Endodermal cell (in vitro differentiated cells): Measurements from ENCODE around the gene SULT1C4. TPM values are rescaled to one million over a fixed set of nuclear protein-coding genes. Genes with fewer than 3 reads are reported as not detected.

Experiments
- DNase-seq: peaks from one replicate; pipeline ENCODE4 v3.0.0-alpha.2; 2017
- H3K27ac ChIP-seq: 2 replicates; pipeline ENCODE4 v1.5.1; 2013; ENCODE audit warnings: mild to moderate bottlenecking, low read depth, low read length, moderate library complexity
- H3K27me3 ChIP-seq: 2 replicates; pipeline ENCODE4 v1.6.1; 2013; ENCODE audit warnings: mild to moderate bottlenecking, low read length, moderate library complexity; ENCODE audit not compliant: insufficient read depth, control insufficient read depth, poor library complexity, severe bottlenecking
- H3K36me3 ChIP-seq: 2 replicates; pipeline ENCODE4 v1.7.0; 2013; ENCODE audit warnings: mild to moderate bottlenecking, low read length, moderate library complexity; ENCODE audit not compliant: control insufficient read depth, insufficient read depth
- H3K4me1 ChIP-seq: one replicate; pipeline ENCODE4 v1.7.0; 2013; ENCODE audit warnings: low read length; ENCODE audit not compliant: control insufficient read depth, insufficient read depth
- H3K4me3 ChIP-seq: 2 replicates; pipeline ENCODE4 v1.5.1; 2013; ENCODE audit warnings: mild to moderate bottlenecking, low read length, moderate library complexity
- H3K9ac ChIP-seq: 2 replicates; pipeline ENCODE4 v1.6.1; 2013; ENCODE audit warnings: mild to moderate bottlenecking, low read length, moderate library complexity; ENCODE audit not compliant: poor library complexity, severe bottlenecking; ENCODE audit errors: extremely low read depth
- H3K9me3 ChIP-seq: 2 replicates; pipeline ENCODE4 v1.6.1; 2013; ENCODE audit warnings: mild to moderate bottlenecking, low read length, moderate library complexity; ENCODE audit not compliant: control insufficient read depth
- H3K27ac Mint-ChIP-seq: 2 replicates; pipeline ENCODE4 v1.8.0; 2020; ENCODE audit warnings: mixed read lengths
- H3K27me3 Mint-ChIP-seq: 2 replicates; pipeline ENCODE4 v1.8.0; 2021; ENCODE audit warnings: mild to moderate bottlenecking, mixed read lengths; ENCODE audit not compliant: insufficient read depth
- H3K36me3 Mint-ChIP-seq: 2 replicates; pipeline ENCODE4 v1.8.0; 2020; ENCODE audit warnings: low read depth, mixed read lengths
- H3K4me1 Mint-ChIP-seq: 2 replicates; pipeline ENCODE4 v1.8.0; 2020; ENCODE audit warnings: mixed read lengths
- H3K4me3 Mint-ChIP-seq: 2 replicates; pipeline ENCODE4 v1.8.0; 2020; ENCODE audit warnings: mild to moderate bottlenecking, moderate library complexity, mixed read lengths
- H3K9me3 Mint-ChIP-seq: 2 replicates; pipeline ENCODE4 v1.8.0; 2020; ENCODE audit warnings: mild to moderate bottlenecking, mixed read lengths
- WGBS, 2 experiments: methylation state at CpG; one replicate each; pipeline versions ENCODE4 v1.1.5 to v1.1.7; 2013; ENCODE audit warnings: missing lambda C conversion rate in 2 of 2, mixed read lengths in 1 of 2; ENCODE audit not compliant: insufficient coverage in 1 of 2, insufficient read length in 1 of 2; 5-methylcytosine and 5-hydroxymethylcytosine counted together
- total RNA-seq, 2 donors: library from RNA; stranded (reverse); fragmentation: NEBNext Ultra II Directional in 1 of 2; extraction: Animal tissue kit (Norgen Biotek cat#: 25700) in 1 of 2; gene quantifications; 2 replicates in 1 of 2; 3 replicates in 1 of 2; pipeline ENCODE4 v1.2.1, GENCODE V29; 2021
- TF ChIP-seq, protein P1 (sequence below): fragments of 200-600 bp; sonication (generic); conservative IDR thresholded peaks from 2 replicates; pipeline ENCODE4 v1.5.0; 2021; ENCODE audit warnings: antibody characterized with exemption, mild to moderate bottlenecking

SULT1C4 gene
- total RNA-seq, 2 donors from 2014 or later = 2.4 to 2.7 TPM

DNA sequence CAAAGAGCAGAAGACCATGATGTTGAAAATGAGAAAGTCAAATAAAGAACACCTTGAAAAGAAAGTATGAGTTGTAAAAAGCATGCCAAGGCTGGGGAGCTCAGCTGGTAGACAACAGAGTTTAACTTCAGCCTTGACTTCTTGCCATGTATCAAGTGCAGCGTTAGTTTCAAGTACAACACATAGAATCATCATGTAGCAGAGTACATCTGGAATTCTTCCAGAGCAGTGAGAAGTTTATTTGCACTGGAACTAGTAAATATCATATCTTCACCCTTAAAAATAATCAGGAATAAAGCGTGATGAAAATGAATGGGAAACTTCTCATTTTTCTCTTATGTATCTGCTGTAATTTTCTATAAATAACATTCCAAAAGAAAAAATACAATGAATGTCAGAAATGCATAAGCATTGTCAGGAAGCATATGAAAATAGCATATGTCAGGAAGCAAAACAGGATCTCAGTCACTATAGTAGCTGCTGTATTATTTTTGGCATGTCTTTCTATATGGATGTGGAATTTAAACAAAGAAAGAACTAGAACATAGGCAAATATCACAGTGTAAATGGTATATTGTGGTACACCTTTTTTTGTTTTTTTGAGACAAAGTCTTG lies 10.1 kb upstream of the SULT1C4 start:
- Histone ChIP-seq H3K36me3 (no peaks in the 10 kb centered on the region), H3K9me3 (peaks cover 9% of the 10 kb centered on the region), H3K27me3 (no peaks in the 10 kb centered on the region), H3K4me3 (no peak overlapping the region), H3K9ac (no peak overlapping the region), H3K27ac (no peak overlapping the region), H3K4me1 (no peaks in the 10 kb centered on the region)
- H3K27me3 Mint-ChIP-seq = no peaks in the 10 kb centered on the region
- no peak for DNase-seq
- H3K4me1 Mint-ChIP-seq = no peaks in the 10 kb centered on the region
- H3K27ac Mint-ChIP-seq = no peak overlapping the region
- H3K36me3 Mint-ChIP-seq = no peaks in the 10 kb centered on the region
- H3K4me3 Mint-ChIP-seq = no peak overlapping the region
- 83 to 100% methylated on average over 1 to 2 of the region's 2 CpGs for WGBS, 2 experiments
- TF ChIP-seq, protein P1, sequence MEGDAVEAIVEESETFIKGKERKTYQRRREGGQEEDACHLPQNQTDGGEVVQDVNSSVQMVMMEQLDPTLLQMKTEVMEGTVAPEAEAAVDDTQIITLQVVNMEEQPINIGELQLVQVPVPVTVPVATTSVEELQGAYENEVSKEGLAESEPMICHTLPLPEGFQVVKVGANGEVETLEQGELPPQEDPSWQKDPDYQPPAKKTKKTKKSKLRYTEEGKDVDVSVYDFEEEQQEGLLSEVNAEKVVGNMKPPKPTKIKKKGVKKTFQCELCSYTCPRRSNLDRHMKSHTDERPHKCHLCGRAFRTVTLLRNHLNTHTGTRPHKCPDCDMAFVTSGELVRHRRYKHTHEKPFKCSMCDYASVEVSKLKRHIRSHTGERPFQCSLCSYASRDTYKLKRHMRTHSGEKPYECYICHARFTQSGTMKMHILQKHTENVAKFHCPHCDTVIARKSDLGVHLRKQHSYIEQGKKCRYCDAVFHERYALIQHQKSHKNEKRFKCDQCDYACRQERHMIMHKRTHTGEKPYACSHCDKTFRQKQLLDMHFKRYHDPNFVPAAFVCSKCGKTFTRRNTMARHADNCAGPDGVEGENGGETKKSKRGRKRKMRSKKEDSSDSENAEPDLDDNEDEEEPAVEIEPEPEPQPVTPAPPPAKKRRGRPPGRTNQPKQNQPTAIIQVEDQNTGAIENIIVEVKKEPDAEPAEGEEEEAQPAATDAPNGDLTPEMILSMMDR = no peak
- peaks cover 5% of the 10 kb centered on the region for H3K9me3 Mint-ChIP-seq

DNA sequence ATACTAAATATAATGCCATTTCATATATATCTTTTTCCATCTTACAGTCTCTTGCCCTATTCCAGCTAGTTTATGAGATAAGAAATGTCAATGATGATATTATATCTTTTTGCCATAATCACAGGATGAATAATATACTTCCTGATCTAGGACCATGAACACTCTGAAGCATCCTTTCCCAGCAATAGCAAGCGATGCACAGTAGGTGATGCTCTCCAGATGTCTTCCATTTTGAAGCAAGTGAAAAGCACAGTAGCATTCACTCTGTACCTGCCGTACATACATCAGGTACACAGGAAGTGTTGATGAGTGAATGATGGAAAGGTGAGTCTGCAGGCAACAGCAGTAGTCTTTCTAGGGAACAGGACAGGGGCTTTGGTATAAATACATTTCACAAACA lies 8.6 kb upstream of the SULT1C4 start:
- DNase-seq = no peak
- peaks cover 5% of the 10 kb centered on the region for H3K9me3 Mint-ChIP-seq
- H3K27me3 Mint-ChIP-seq = no peaks in the 10 kb centered on the region
- Histone ChIP-seq H3K27ac (no peak overlapping the region), H3K36me3 (no peaks in the 10 kb centered on the region), H3K27me3 (no peaks in the 10 kb centered on the region), H3K9ac (no peak overlapping the region), H3K4me1 (no peaks in the 10 kb centered on the region), H3K4me3 (no peak overlapping the region), H3K9me3 (peaks cover 9% of the 10 kb centered on the region)
- peaks cover 8% of the 10 kb centered on the region for H3K4me1 Mint-ChIP-seq
- no peak overlapping the region for H3K27ac Mint-ChIP-seq
- WGBS, 2 experiments = 83 to 94% methylated on average over 1 to 2 of the region's 2 CpGs
- no peaks in the 10 kb centered on the region for H3K36me3 Mint-ChIP-seq
- H3K4me3 Mint-ChIP-seq = no peak overlapping the region
- TF ChIP-seq, protein P1 = peak; percentile 34

DNA sequence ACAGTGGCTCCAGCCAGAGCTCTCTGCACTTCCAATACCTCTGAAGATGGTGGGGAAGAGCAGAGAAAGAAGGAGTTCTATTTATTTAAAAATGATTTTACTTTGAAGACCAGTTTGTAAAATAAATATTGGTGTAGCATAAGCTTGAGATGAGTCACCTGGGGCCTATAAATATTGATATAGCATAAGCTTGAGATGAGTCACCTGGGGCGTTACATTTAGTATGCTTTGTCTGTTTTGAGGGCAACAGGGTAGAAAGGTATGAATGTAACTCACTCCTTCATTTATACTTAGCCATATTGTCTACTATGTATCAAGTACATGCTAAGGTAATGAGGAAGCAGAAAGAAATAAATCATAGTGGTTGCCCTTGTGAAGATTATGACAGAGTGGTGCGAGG lies 7.7 kb upstream of the SULT1C4 start:
- peaks cover under 1% of the 10 kb centered on the region for H3K9me3 ChIP-seq
- H3K27ac ChIP-seq = no peak overlapping the region
- peaks cover 8% of the 10 kb centered on the region for H3K4me1 Mint-ChIP-seq
- DNase-seq = no peak
- no peaks in the 10 kb centered on the region for H3K27me3 Mint-ChIP-seq
- no peaks in the 10 kb centered on the region for H3K9me3 Mint-ChIP-seq
- no peak overlapping the region for H3K4me3 Mint-ChIP-seq
- no peak overlapping the region for H3K9ac ChIP-seq
- H3K27ac Mint-ChIP-seq = no peak overlapping the region
- TF ChIP-seq, protein P1 = no peak
- H3K4me3 ChIP-seq = no peak overlapping the region
- 90% methylated on average over 1 of the region's 2 CpGs; no CpG with 5 or more reads in 1 of the 2 experiments for WGBS, 2 experiments
- H3K4me1 ChIP-seq = no peaks in the 10 kb centered on the region
- H3K27me3 ChIP-seq = no peaks in the 10 kb centered on the region
- no peaks in the 10 kb centered on the region for H3K36me3 ChIP-seq
- H3K36me3 Mint-ChIP-seq = no peaks in the 10 kb centered on the region
